ENCODE data around the gene GGNBP2. TPM values are rescaled to one million over a fixed set of nuclear protein-coding genes. Genes with fewer than 3 reads are reported as not detected.

The GGNBP2 gene
- total RNA-seq, 2 experiments from 2014 or later = 96.5 to 113 TPM

GRCh38 chr17:36529121-36529520, 15.6 kb upstream of the GGNBP2 start:
- Mint-ChIP-seq H3K4me3 (no peak overlapping the region), H3K27me3 (no peaks in the 10 kb centered on the region), H3K9me3 (ENCODE audit: low read depth) (no peaks in the 10 kb centered on the region), H3K4me1 (peaks cover 40% of the 10 kb centered on the region), H3K36me3 (peaks cover 55% of the 10 kb centered on the region), H3K27ac (peak overlapping the region; percentile 42)
- ATAC-seq = no peak
- CTCF ChIA-PET = no interaction called here
- DNase-seq = no peak

DNA sequence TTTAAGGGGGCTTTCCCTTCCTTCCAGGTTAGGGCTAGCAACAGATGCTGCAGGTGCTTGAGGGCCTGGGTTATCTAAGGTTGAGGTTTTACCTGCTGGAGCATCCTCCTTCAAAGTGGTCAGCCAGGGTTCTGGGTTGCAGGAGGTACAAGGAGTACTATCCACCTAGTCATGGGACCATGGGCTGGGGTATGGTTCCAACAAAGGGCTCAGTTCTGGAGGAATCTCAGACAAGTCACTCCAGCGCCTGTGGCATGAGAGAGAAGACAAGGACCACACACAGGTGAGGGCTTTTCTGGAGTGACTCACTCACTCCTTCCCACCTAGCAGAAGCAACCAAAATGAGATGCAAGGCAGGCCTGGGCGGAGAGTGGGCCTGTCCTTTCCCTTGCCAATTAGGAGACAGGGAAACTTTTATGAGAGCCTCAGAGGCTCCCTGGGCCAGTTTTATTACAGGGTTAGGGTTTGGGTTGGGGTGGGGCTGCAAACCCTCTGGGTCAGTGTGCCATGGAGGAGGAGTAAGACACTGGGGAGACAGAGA, 12.2 kb upstream of the GGNBP2 start:
- Mint-ChIP-seq H3K4me3 (no peak overlapping the region), H3K27me3 (no peaks in the 10 kb centered on the region), H3K9me3 (ENCODE audit: low read depth) (no peaks in the 10 kb centered on the region), H3K4me1 (peaks cover 42% of the 10 kb centered on the region), H3K36me3 (peaks cover 40% of the 10 kb centered on the region), H3K27ac (peak overlapping the region; percentile 5)
- DNase-seq = no peak
- CTCF ChIA-PET = no interaction called here
- no peak for ATAC-seq

DNA sequence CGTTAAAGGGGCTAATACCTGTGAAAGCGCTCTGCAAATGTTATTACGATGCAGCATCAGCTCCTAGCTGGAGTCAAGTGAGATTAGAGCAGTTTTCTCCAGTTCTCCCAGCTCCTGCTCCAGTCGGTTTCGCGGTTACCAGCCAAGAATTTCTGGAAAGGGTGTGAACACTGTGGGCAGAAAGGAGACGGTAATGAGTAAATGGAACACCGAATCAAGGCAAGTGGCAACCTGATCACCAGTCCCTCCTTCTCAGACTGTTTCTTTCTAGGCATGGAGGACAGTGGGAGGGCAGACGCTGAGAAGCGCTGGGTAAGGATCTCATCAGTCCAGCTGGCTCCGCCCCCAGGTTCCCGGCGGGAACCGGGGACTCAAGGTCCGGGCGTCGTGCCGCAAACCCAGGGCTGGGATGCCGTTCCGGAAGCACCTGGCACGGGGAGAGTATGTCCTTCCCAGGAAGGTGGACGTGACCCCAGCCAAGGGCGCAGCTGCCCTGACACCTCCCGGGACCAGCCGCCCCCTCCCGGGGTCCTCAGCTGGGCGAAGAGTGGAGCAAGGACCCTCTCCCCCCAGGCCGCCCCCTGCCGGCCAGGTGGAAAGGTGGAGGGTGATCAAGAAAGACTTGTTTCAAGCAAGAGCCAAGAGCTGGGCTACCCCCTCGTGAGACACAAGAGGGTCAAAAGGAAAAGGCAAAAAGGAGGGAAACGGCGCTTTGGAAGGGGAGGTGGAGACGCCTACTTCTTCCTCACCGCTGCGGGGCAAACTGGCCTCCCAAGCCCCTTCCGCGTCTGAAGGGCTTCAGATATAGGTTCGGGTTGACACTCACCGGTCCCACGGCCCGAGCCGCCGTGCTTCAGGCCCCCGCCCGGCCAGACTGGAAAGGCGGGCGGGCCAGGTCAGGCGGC, 10.5 kb upstream of the GGNBP2 start:
- no peaks in the 10 kb centered on the region for H3K27me3 Mint-ChIP-seq

GRCh38 chr17:36534840-36535668, 9.7 kb upstream of the GGNBP2 start, which contains the start of the genes MYO19 and PIGW:
Gene MYO19 (minus strand): TSS chr17:36534868. CDS start chr17:36532538, 2,330 bp downstream.
Gene PIGW (plus strand): TSS chr17:36534987. CDS start chr17:36537102, 2,115 bp downstream.
- peak within 1 kb of the TSS; percentile 93 for H3K4me3 Mint-ChIP-seq
- H3K4me1 Mint-ChIP-seq = peaks cover 44% of the 10 kb centered on the region
- no peaks in the 10 kb centered on the region for H3K9me3 Mint-ChIP-seq (ENCODE audit: low read depth)
- peak; percentile 86 for ATAC-seq
- DNase-seq = peak; percentile 91
- CTCF ChIA-PET = interaction anchor here (0.6 to 7.2 kb wide), 13 partner anchors 7 to 907 kb away, joined by 3 to 48 read pairs (median 5); partner anchors contain the start of genes GGNBP2 and MRM1
- peak within 1 kb of the TSS; percentile 99 for H3K27ac Mint-ChIP-seq
- H3K36me3 Mint-ChIP-seq = peaks cover 36% of the 10 kb centered on the region
- H3K27me3 Mint-ChIP-seq = no peaks in the 10 kb centered on the region

More for the DNA sequence above, 10.5 kb upstream of the GGNBP2 start:
- no peaks in the 10 kb centered on the region for H3K9me3 Mint-ChIP-seq (ENCODE audit: low read depth)
- DNase-seq (peak; percentile 73), ATAC-seq (peak; percentile 32)
- peak overlapping the region; percentile 93 for H3K4me3 Mint-ChIP-seq
- H3K36me3 Mint-ChIP-seq = peaks cover 39% of the 10 kb centered on the region
- CTCF ChIA-PET = interaction anchor here (0.6 to 7.2 kb wide), 11 partner anchors 8 to 908 kb away, joined by 3 to 48 read pairs (median 5); partner anchors contain the start of genes GGNBP2 and MRM1
- H3K4me1 Mint-ChIP-seq = peaks cover 42% of the 10 kb centered on the region
- peak overlapping the region; percentile 99 for H3K27ac Mint-ChIP-seq

DNA sequence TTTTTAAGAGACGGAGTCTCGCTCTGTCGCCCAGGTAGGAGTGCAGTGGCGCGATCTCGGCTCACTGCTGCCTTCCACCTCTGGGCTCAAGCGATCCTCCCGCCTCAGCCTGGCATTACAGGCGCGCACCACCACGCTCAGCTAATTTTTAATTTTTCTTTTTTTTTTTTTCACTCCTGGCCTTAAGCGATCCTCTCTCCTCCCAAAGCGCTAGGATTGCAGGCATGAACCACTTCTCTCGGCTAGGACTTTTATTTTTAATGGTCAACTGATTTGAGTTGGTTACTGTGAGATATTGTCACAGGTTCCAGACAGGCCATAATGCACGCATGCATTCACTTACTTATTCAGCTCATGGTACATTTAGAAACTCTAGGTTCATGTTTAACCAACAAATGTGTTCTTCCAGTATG, 9.0 kb upstream of the GGNBP2 start:
- Mint-ChIP-seq H3K4me1 (peaks cover 44% of the 10 kb centered on the region), H3K4me3 (peak overlapping the region; percentile 93), H3K27me3 (no peaks in the 10 kb centered on the region), H3K27ac (peak overlapping the region; percentile 99), H3K36me3 (peaks cover 35% of the 10 kb centered on the region), H3K9me3 (ENCODE audit: low read depth) (no peaks in the 10 kb centered on the region)
- DNase-seq = no peak
- CTCF ChIA-PET = interaction anchor here (1.0 to 7.2 kb wide), 6 partner anchors 9 to 140 kb away, joined by 3 to 48 read pairs (median 11); partner anchors contain the start of genes GGNBP2 and MRM1
- peak; percentile 28 for ATAC-seq

- DNase-seq (no peak), ATAC-seq (no peak)
- H3K4me1 Mint-ChIP-seq = peaks cover 30% of the 10 kb centered on the region
- H3K36me3 Mint-ChIP-seq = peaks cover 21% of the 10 kb centered on the region
- H3K27me3 Mint-ChIP-seq = no peaks in the 10 kb centered on the region
- H3K9me3 Mint-ChIP-seq (ENCODE audit: low read depth) = no peaks in the 10 kb centered on the region
- CTCF ChIA-PET = interaction anchor here (7.2 kb wide), 1 partner anchor 61 kb away, joined by 42 read pairs; the partner anchor contains the start of gene MRM1
- no peak overlapping the region for H3K27ac Mint-ChIP-seq
- no peak overlapping the region for H3K4me3 Mint-ChIP-seq
Observed at GRCh38 chr17:36540696-36541095, 4.0 kb upstream of the GGNBP2 start.

DNA sequence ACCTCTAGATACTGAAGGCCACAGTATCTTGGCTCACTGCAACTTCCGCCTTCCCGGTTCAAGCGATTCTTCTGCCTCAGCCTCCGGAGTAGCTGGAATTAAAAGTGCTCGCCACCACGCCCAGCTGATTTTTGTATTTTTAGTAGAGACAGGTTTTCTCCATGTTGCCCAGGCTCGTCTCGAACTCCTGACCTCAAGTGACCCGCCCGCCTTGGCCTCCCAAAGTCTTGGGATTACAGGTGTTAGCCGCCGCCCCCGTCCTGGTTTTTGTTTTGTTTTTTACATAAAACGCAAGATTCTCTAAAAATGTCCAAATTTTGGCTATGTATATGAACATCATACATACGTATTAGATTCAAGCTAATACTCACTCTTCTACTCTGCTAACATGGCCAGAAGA, 2.0 kb upstream of the GGNBP2 start:
- Mint-ChIP-seq H3K27ac (no peak overlapping the region), H3K36me3 (peaks cover 24% of the 10 kb centered on the region), H3K9me3 (ENCODE audit: low read depth) (no peaks in the 10 kb centered on the region), H3K4me1 (peaks cover 21% of the 10 kb centered on the region), H3K4me3 (no peak overlapping the region), H3K27me3 (no peaks in the 10 kb centered on the region)
- DNase-seq = no peak
- CTCF ChIA-PET = interaction anchor here (1.5 kb wide), 1 partner anchor 9 kb away, joined by 4 read pairs; the partner anchor contains the start of genes MYO19 and PIGW
- no peak for ATAC-seq

DNA sequence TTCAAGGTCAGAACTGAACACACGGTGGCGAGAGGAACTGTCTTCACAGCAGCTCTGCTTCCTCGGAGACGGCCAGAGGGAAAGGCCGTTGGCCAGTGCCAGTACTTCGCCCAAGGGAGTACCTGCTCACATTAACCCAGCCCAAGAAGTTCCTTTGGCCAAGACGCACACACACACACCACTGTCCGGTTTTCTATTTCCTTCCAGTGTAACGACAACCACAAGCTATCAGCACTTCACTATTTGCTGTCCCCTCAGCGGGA, 744 bp upstream of the GGNBP2 start:
- Mint-ChIP-seq H3K4me1 (peaks cover 26% of the 10 kb centered on the region), H3K9me3 (ENCODE audit: low read depth) (no peaks in the 10 kb centered on the region), H3K27ac (peak overlapping the region; percentile 96), H3K27me3 (no peaks in the 10 kb centered on the region), H3K36me3 (peaks cover 28% of the 10 kb centered on the region), H3K4me3 (peak overlapping the region; percentile 100)
- peak; percentile 60 for DNase-seq
- CTCF ChIA-PET = interaction anchor here (0.9 to 3.8 kb wide), 5 partner anchors 9 to 61 kb away, joined by 3 to 48 read pairs (median 3); partner anchors contain the start of genes MYO19 and PIGW
- ATAC-seq = no peak

- H3K36me3 Mint-ChIP-seq = peaks cover 31% of the 10 kb centered on the region
- CTCF ChIA-PET = interaction anchor here (1.0 to 3.8 kb wide), 6 partner anchors 10 to 62 kb away, joined by 3 to 48 read pairs (median 8); partner anchors contain the start of genes DHRS11, MYO19 and PIGW
- H3K9me3 Mint-ChIP-seq (ENCODE audit: low read depth) = no peaks in the 10 kb centered on the region
- ATAC-seq (peak; percentile 59), DNase-seq (no peak)
- H3K27me3 Mint-ChIP-seq = no peaks in the 10 kb centered on the region
- peak overlapping the region; percentile 96 for H3K27ac Mint-ChIP-seq
- H3K4me3 Mint-ChIP-seq = peak overlapping the region; percentile 100
- peaks cover 30% of the 10 kb centered on the region for H3K4me1 Mint-ChIP-seq
Observed at GRCh38 chr17:36545077-36545464, 352 bp downstream of the GGNBP2 start.

GRCh38 chr17:36545465-36546417, 1.0 kb downstream of the GGNBP2 start:
- Mint-ChIP-seq H3K27me3 (no peaks in the 10 kb centered on the region), H3K4me3 (peak overlapping the region; percentile 100), H3K36me3 (peaks cover 36% of the 10 kb centered on the region), H3K9me3 (ENCODE audit: low read depth) (no peaks in the 10 kb centered on the region), H3K27ac (peak overlapping the region; percentile 96), H3K4me1 (peaks cover 37% of the 10 kb centered on the region)
- ATAC-seq (peak; percentile 81), DNase-seq (peak; percentile 98)
- CTCF ChIA-PET = interaction anchor here (0.6 to 3.8 kb wide), 6 partner anchors 11 to 63 kb away, joined by 3 to 48 read pairs (median 8); partner anchors contain the start of genes DHRS11, MRM1, MYO19 and PIGW

DNA sequence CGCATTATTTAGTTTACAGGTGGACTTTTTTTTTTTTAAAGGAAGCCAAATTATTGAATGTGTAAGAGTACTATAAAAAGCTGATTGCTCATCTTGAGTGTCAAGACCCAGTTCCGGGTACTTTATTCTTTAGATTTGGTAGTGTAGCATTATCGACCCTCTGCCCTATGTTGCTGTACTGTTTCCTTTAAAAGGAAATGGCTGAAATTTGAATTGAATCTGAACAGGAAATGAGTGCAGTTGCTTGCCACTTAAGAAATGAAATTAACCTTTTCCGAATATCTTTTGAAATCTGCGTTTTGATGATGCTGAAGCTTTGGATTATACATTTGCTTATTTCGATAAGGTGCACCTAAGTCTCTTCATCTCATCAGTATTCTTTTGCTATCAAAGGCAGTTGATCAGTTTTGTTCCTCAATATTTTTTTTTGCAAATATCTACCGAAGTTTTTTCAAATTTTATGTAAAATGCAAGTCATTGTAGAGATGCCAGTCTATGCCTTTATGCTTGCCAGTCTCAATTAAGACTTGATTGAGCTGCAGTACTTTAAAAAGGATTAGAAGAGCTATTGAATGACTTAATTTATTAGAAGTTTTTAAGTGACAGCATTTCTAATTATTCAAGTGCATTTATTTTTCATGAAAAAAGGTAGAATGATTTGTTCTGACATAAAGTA, 1.8 kb downstream of the GGNBP2 start:
- CTCF ChIA-PET = interaction anchor here (1.5 to 3.8 kb wide), 5 partner anchors 11 to 63 kb away, joined by 7 to 48 read pairs (median 8); partner anchors contain the start of genes DHRS11, MRM1, MYO19 and PIGW
- ATAC-seq (no peak), DNase-seq (no peak)
- Mint-ChIP-seq H3K36me3 (peaks cover 38% of the 10 kb centered on the region), H3K4me3 (peak overlapping the region; percentile 100), H3K4me1 (peaks cover 39% of the 10 kb centered on the region), H3K27ac (peak overlapping the region; percentile 96), H3K9me3 (ENCODE audit: low read depth) (no peaks in the 10 kb centered on the region), H3K27me3 (no peaks in the 10 kb centered on the region)

Measured in activated CD8-positive, alpha-beta memory T cell treated with anti-CD3 and anti-CD28 coated beads, Interleukin-2, amount 10 ng/mL, durations not matched to agents 7 days and 5 days (primary cell).